AG04449 (cell line): ENCODE data around the gene SAMD14.

Experiments used
- CTCF ChIA-PET: fragments of 350-600 bp; formaldehyde crosslinking; extraction: SDS; loops from one replicate; lab custom pipeline; 2021; ENCODE audit warnings: antibody characterized with exemption; lab: Yijun Ruan, JAX
- POLR2A ChIA-PET: fragments of 400-600, 350-600 bp; formaldehyde crosslinking; extraction: SDS; loops from one replicate; lab custom pipeline; 2020; ENCODE audit warnings: antibody characterized with exemption, inconsistent platforms; lab: Yijun Ruan, JAX
- DNase-seq: peaks from one replicate; pipeline ENCODE4 v3.0.0-alpha.2; 2010; ENCODE audit warnings: low read depth, low spot score
- H3K4me3 ChIP-seq: 2 replicates; pipeline ENCODE4 v1.5.1; 2011; ENCODE audit warnings: low read depth, mild to moderate bottlenecking, control low read depth, low read length
- CTCF ChIP-seq: IDR thresholded peaks from one replicate; pipeline ENCODE4 v1.5.1; 2011; ENCODE audit warnings: mild to moderate bottlenecking, moderate library complexity, low read length, control low read depth, inconsistent platforms; ENCODE audit not compliant: insufficient read depth; ENCODE audit errors: missing control alignments

The SAMD14 gene

GRCh38 chr17:50139950-50140885 is 10.3 kb upstream of the SAMD14 start:
- ChIA-PET POLR2A (no interaction called here), CTCF (interaction anchor here (0.6 to 10.1 kb wide), 19 partner anchors 9 to 189 kb away, joined by 3 to 147 read pairs (median 9); partner anchors contain the start of genes PPP1R9B, SAMD14 and SGCA)
- TF ChIP-seq CTCF, result peak; percentile 94
- no peak for DNase-seq
- H3K4me3 ChIP-seq, result no peak overlapping the region

GRCh38 chr17:50139185-50139783 is 9.3 kb upstream of the SAMD14 start:
- DNase-seq, result no peak
- no peak for TF ChIP-seq CTCF
- H3K4me3 ChIP-seq, result no peak overlapping the region
- CTCF ChIA-PET, result interaction anchor here (0.8 to 10.1 kb wide), 25 partner anchors 8 to 259 kb away, joined by 3 to 147 read pairs (median 6); partner anchors contain the start of genes PPP1R9B, SAMD14, SGCA and TMEM92
- POLR2A ChIA-PET, result no interaction called here

GRCh38 chr17:50137042-50137441 is 7.1 kb upstream of the SAMD14 start:
- ChIA-PET CTCF (interaction anchor here (1.0 to 10.1 kb wide), 9 partner anchors 9 to 172 kb away, joined by 3 to 147 read pairs (median 14); partner anchors contain the start of genes COL1A1, PDK2 and PPP1R9B), POLR2A (interaction anchor here (0.7 to 1.0 kb wide), 3 partner anchors 8 to 15 kb away, joined by 3 to 4 read pairs (median 4); no protein-coding TSS in a partner anchor)
- H3K4me3 ChIP-seq, result no peak overlapping the region
- TF ChIP-seq CTCF, result no peak
- DNase-seq, result no peak

- no peak overlapping the region for H3K4me3 ChIP-seq
- no peak for TF ChIP-seq CTCF
- no peak for DNase-seq
- CTCF ChIA-PET, result interaction anchor here (1.0 to 10.1 kb wide), 10 partner anchors 8 to 173 kb away, joined by 3 to 147 read pairs (median 10); partner anchors contain the start of genes COL1A1, PDK2 and PPP1R9B
- POLR2A ChIA-PET, result interaction anchor here (0.7 to 1.1 kb wide), 4 partner anchors 9 to 16 kb away, joined by 3 to 4 read pairs (median 4); no protein-coding TSS in a partner anchor
Observed at GRCh38 chr17:50136096-50136687, 6.2 kb upstream of the SAMD14 start.

- no peak overlapping the region for H3K4me3 ChIP-seq
- ChIA-PET POLR2A (interaction anchor here (0.6 to 1.1 kb wide), 2 partner anchors 12 to 40 kb away, joined by 3 to 4 read pairs; no protein-coding TSS in a partner anchor), CTCF (interaction anchor here (0.8 to 10.1 kb wide), 10 partner anchors 9 to 173 kb away, joined by 3 to 147 read pairs (median 10); partner anchors contain the start of genes PDK2 and PPP1R9B)
Observed at GRCh38 chr17:50135316-50136095, 5.5 kb upstream of the SAMD14 start.

More at GRCh38 chr17:50135316-50136095, 5.5 kb upstream of the SAMD14 start:
- TF ChIP-seq CTCF, result no peak
- DNase-seq, result no peak
